Renal cortex interstitium (tissue), 11 donors: Measurements from ENCODE around the gene RHEB. TPM values are rescaled to one million over a fixed set of nuclear protein-coding genes. Genes with fewer than 3 reads are reported as not detected.

Experiments used
- DNase-seq, 11 donors: peaks; one replicate each; pipeline ENCODE4 v3.0.0-alpha.2; 2013; ENCODE audit warnings: low read depth in 9 of 11, low spot score in 4 of 11; ENCODE audit errors: extremely low read depth in 1 of 11
- polyA plus RNA-seq, 3 donors: library from polyadenylated mRNA; unstranded; fragments of 120-200 nt; gene quantifications; one replicate each; pipeline ENCODE4 v1.2.1, GENCODE V29; 2013; ENCODE audit not compliant: insufficient read length in 3 of 3

RHEB gene
- polyA plus RNA-seq, 3 donors = 116 to 160 (median 131) TPM

GRCh38 chr7:151429560-151430331 lies 89.9 kb downstream of the RHEB start:
- DNase-seq = no peak

- DNase-seq = no peak
These were observed 90.5 kb downstream of the RHEB start for GRCh38 chr7:151429237-151429559.

- peak in 9 of 11 donors; percentile 74 to 92 (median 84) for DNase-seq
These were observed 91.1 kb downstream of the RHEB start for GRCh38 chr7:151428378-151429236.

- DNase-seq = no peak
These were observed 91.9 kb downstream of the RHEB start for GRCh38 chr7:151427705-151428377.

GRCh38 chr7:151426904-151427704 lies 92.6 kb downstream of the RHEB start:
- DNase-seq = no peak

- DNase-seq = no peak
These were observed 93.2 kb downstream of the RHEB start for GRCh38 chr7:151426441-151426903.

DNA sequence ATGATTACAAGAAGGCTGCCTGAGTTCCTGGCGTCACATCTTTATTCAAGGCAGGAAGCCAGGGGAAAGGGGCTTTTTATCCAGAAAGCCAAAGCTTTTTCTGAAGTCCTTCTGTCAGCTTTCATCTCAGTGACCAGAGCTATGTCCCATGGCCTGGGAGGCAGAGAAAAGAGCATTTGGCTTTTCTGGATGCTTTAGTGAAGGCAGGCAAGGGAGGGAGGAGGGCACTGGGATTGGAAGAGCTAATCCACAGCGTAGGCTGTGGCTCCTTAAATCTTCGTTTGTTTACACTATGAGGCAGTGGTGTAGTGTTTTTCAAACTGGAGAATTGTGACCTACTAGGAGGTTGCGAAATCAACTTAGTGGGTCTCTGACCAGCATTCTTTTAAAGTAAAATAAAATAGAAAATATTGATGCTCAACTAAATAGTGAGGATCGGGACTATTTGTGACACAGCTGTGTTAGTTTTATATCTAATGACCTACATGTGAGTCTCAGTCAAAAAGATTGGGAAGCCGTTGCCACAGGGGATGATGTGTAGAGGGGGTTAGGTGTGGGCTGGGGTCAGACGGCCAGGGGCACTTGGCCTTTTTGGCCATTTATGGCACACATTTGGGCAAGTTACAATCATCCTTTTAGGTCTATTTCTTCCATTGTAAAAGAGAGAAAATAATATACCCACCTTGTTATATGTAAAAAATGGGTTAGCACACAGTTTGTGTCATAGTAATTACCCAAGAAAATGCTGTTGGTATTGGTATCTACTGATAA lies 93.8 kb downstream of the RHEB start:
- no peak for DNase-seq

- no peak for DNase-seq
These were observed 94.9 kb downstream of the RHEB start for GRCh38 chr7:151424799-151425198.

DNA sequence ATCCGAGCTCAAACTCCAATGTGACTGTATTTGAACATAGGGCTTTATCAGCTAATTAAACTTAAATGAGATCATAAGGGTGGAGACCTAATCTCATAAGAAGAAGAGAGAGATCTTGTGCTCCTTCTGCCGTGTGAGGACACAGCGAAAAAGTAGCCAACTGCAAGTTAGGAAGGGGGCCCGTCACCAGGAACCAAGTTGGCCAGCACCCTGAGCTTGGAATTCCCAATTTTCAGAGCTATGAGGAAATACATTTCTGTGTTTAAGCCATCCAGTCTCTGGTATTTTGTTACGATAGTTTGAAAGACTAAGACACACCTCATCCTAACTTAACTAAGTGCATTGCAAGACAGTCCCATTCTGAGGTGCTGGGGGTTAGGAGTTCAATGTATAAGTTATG lies 95.8 kb downstream of the RHEB start:
- DNase-seq = no peak

DNA sequence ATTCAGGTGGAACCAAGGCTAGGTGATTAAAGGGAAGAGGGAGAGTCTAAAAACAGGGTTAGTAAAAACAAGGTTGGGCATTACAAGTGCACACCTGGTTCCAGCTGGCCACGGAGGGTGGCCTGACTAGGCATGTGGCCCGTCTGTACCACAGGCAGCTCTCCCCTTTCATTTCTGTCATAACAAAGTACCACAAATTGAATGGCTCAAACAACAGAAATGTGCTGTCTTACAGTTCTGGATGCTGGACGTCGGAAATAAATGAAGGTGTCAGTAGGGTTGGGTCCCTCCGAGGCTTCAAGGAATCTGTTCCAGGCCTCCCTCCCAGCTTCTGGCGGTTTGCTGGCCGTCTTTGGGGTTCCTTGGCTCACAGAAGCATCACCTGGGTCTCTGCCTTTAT lies 96.5 kb downstream of the RHEB start:
- DNase-seq = no peak

DNA sequence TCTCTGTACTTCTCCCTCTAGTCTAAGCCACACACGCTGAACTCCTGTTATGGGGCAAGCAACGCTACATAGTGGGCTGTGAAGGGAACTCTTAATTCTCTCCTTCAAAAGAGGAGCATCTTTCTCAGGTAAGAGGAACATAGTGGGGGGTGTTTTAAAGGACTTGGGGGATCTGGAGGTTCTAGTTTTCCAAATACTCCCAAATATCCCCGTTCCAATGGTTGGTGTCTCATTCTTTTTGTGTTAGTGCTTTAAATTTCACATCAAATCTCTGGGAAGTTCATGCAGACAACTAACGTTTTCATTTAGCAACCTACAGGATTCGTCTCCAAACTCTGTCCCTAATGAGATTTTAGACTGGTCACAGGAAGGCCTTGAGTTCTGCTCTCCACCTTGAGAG lies 97.5 kb downstream of the RHEB start:
- no peak for DNase-seq

DNA sequence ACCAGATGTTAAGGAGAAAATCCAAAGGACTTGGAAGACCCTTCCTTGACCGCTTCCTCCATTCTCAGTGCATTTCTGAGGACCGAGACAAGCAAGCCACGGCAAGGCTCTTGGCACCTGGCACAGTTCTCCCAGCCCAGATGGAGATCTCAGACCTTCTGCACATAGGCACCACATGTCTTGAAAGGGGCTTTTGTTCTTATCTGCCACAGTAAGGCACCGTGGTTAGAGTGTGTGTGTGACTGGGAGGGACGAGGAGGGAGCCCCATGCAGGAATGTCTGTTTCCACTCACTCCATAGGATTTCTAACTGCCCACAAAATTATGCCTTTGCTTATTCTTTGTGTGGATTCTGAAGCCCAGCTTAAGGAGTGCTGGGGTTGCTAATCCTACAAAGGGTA lies 99.6 kb downstream of the RHEB start:
- DNase-seq = no peak

GRCh38 chr7:151416941-151417315 lies 102.8 kb downstream of the RHEB start:
- no peak for DNase-seq

- no peak for DNase-seq
These were observed 103.4 kb downstream of the RHEB start for GRCh38 chr7:151416112-151416940.
